Colonic mucosa (tissue), 4 donors: Measurements from ENCODE around the gene OPCML. TPM values are rescaled to one million over a fixed set of nuclear protein-coding genes. Genes with fewer than 3 reads are reported as not detected.

Source experiments
- DNase-seq: peaks from one replicate; pipeline ENCODE4 v3.0.0-alpha.2; 2020
- H3K27ac ChIP-seq: fragments of 200-600 bp; one replicate; pipeline ENCODE4 v1.8.0; 2021
- H3K27me3 ChIP-seq: fragments of 200-600 bp; one replicate; pipeline ENCODE4 v1.8.0; 2021
- H3K36me3 ChIP-seq: fragments of 200-600 bp; one replicate; pipeline ENCODE4 v1.8.0; 2021
- H3K4me1 ChIP-seq: fragments of 200-600 bp; one replicate; pipeline ENCODE4 v1.8.0; 2021; ENCODE audit warnings: mild to moderate bottlenecking
- H3K4me3 ChIP-seq: fragments of 200-600 bp; one replicate; pipeline ENCODE4 v1.8.0; 2021
- H3K9ac ChIP-seq, 2 donors: one replicate each; pipeline ENCODE4 v1.7.0; 2013; ENCODE audit warnings: control low read depth in 2 of 2, low read depth in 2 of 2, low read length in 2 of 2
- H3K9me3 ChIP-seq: fragments of 200-600 bp; one replicate; pipeline ENCODE4 v1.8.0; 2021
- CTCF ChIP-seq: fragments of 200-600 bp; IDR thresholded peaks from one replicate; pipeline ENCODE4 v1.8.0; 2022; ENCODE audit warnings: antibody characterized with exemption, mild to moderate bottlenecking
- intact Hi-C: fragments of 100-400 bp; cut with DNase I; formaldehyde crosslinking; loops from one replicate; pipeline ENCODE4 v1.14.1; 2022
- total RNA-seq, 2 donors: library from RNA; stranded (reverse); fragmentation: NEBNext Ultra II Directional in 1 of 2; extraction: Animal tissue kit (Norgen Biotek cat#: 25700) in 1 of 2; gene quantifications; one replicate each; pipeline ENCODE4 v1.2.1, GENCODE V29; 2021
- donor health status: healthy.
- donor health status: DM: no; HTN: no; CAD: no.
- donor health status: DM: no; HTN: no; CAD: no.

The OPCML gene
- total RNA-seq, 2 donors from 2014 or later: 0.08 TPM; not detected in 1

GRCh38 chr11:133118563-133119268 lies 413.6 kb downstream of the OPCML start:
- Histone ChIP-seq H3K36me3 (no peaks in the 10 kb centered on the region), H3K4me1 (no peaks in the 10 kb centered on the region), H3K27ac (no peak overlapping the region), H3K9me3 (no peaks in the 10 kb centered on the region), H3K27me3 (no peaks in the 10 kb centered on the region), H3K9ac (no peak overlapping the region), H3K4me3 (no peak overlapping the region)
- intact Hi-C loops: no loop called here
- TF ChIP-seq CTCF: no peak
- no peak for DNase-seq

- intact Hi-C loops: no loop called here
Measured at GRCh38 chr11:133115099-133115498, 417.2 kb downstream of the OPCML start.

GRCh38 chr11:133107763-133108162 lies 424.5 kb downstream of the OPCML start:
- H3K4me1 ChIP-seq: no peaks in the 10 kb centered on the region
- no peak overlapping the region for H3K9ac ChIP-seq
- intact Hi-C loops: no loop called here
- H3K9me3 ChIP-seq: no peaks in the 10 kb centered on the region
- H3K27me3 ChIP-seq: no peaks in the 10 kb centered on the region
- no peak overlapping the region for H3K27ac ChIP-seq
- DNase-seq: no peak
- no peaks in the 10 kb centered on the region for H3K36me3 ChIP-seq
- no peak for TF ChIP-seq CTCF
- H3K4me3 ChIP-seq: no peak overlapping the region

More at GRCh38 chr11:133115099-133115498, 417.2 kb downstream of the OPCML start:
- no peak for TF ChIP-seq CTCF
- Histone ChIP-seq H3K27ac (no peak overlapping the region), H3K27me3 (no peaks in the 10 kb centered on the region), H3K36me3 (no peaks in the 10 kb centered on the region), H3K4me1 (no peaks in the 10 kb centered on the region), H3K9me3 (no peaks in the 10 kb centered on the region), H3K4me3 (no peak overlapping the region), H3K9ac (no peak overlapping the region)
- DNase-seq: no peak

GRCh38 chr11:133107136-133107535 lies 425.2 kb downstream of the OPCML start:
- H3K9ac ChIP-seq: no peak overlapping the region
- TF ChIP-seq CTCF: no peak
- H3K27ac ChIP-seq: no peak overlapping the region
- no peaks in the 10 kb centered on the region for H3K4me1 ChIP-seq
- no peak for DNase-seq
- H3K9me3 ChIP-seq: no peaks in the 10 kb centered on the region
- H3K27me3 ChIP-seq: no peaks in the 10 kb centered on the region
- no peaks in the 10 kb centered on the region for H3K36me3 ChIP-seq
- no peak overlapping the region for H3K4me3 ChIP-seq
- intact Hi-C loops: no loop called here

GRCh38 chr11:133106417-133106816 lies 425.9 kb downstream of the OPCML start:
- TF ChIP-seq CTCF: no peak
- no peak overlapping the region for H3K27ac ChIP-seq
- intact Hi-C loops: no loop called here
- no peaks in the 10 kb centered on the region for H3K4me1 ChIP-seq
- no peak for DNase-seq
- H3K27me3 ChIP-seq: no peaks in the 10 kb centered on the region
- no peak overlapping the region for H3K9ac ChIP-seq
- no peaks in the 10 kb centered on the region for H3K9me3 ChIP-seq
- no peak overlapping the region for H3K4me3 ChIP-seq
- no peaks in the 10 kb centered on the region for H3K36me3 ChIP-seq
